Adrenal gland (tissue), 5 donors: Measurements from ENCODE around the gene QKI.

Source experiments
- CTCF ChIP-seq, 6 experiments: fragments of 450-650 bp in 4 of 6; fragments of 200-600 bp in 2 of 6; sonication (generic) in 1 of 6; IDR thresholded peaks; 1 replicate in 5 of 6; 2 replicates in 1 of 6; pipeline versions ENCODE4 v1.5.1 to v1.8.0; 2016 to 2021; ENCODE audit warnings: antibody characterized with exemption in 6 of 6, mild to moderate bottlenecking in 2 of 6, moderate library complexity in 1 of 6
- POLR2A ChIP-seq, 2 donors: fragments of 450-650 bp; IDR thresholded peaks; one replicate each; pipeline ENCODE4 v1.6.1; 2017; ENCODE audit warnings: antibody characterized with exemption in 2 of 2, mild to moderate bottlenecking in 2 of 2, moderate library complexity in 1 of 2
- donor health status: DM: no; HTN: no; CAD: no.

GRCh38 chr6:163394659-163395058 lies 19.9 kb upstream of the QKI start:
- TF ChIP-seq POLR2A (IDR thresholded peaks at IDR 0.05) (no peak), CTCF (IDR thresholded peaks at IDR 0.05) (no peak)
